ENCODE data around the gene HERC2.
"Not testable (repeated sequence)": the region's sequence is repeated elsewhere in the genome, so short reads cannot be mapped to it uniquely, and the experiment has no call there.

DNA sequence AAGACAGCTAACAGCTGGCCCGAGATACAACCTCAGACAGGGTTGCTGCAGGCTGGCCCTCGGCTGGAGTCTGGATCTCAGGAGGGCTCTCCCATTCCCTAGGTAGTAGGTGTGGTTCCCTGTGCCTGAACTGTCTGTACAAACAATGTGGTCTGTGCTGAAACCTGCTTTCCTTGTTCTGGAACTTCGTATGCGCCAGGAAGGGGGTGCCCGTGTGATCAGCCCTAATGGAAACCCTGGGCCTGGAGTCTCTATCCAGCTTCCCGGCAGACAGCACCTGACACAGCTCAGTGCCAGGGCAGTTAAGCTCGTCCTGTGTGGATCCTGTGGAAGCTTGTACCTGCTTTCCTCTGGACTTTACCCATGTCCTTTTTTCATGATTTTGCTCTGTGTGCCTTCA, 99.4 kb downstream of the HERC2 start:
- TF ChIP-seq RFX5 (IDR thresholded peaks at IDR 0.05; ENCODE audit: low read depth, low read length); SIN3A (IDR thresholded peaks at IDR 0.05; ENCODE audit: borderline replicate concordance in 2 of 2, control insufficient read depth in 1 of 2, low read depth in 2 of 2, low read length in 2 of 2); CTCF (IDR thresholded peaks at IDR 0.05 in 2 of 3, conservative IDR thresholded peaks at IDR 0.05 in 1 of 3; ENCODE audit: insufficient read depth in 2 of 3, low read depth in 1 of 3, low read length in 3 of 3); ZKSCAN1 (IDR thresholded peaks at IDR 0.05; ENCODE audit: low read depth, low read length); SP1 (CRISPR knock-in tag; IDR thresholded peaks at IDR 0.05); MAFK (IDR thresholded peaks at IDR 0.05; ENCODE audit: low read length); TOE1 (IDR thresholded peaks at IDR 0.05; ENCODE audit: borderline replicate concordance); TOE1 (CRISPR knock-in tag; IDR thresholded peaks at IDR 0.05; ENCODE audit: borderline replicate concordance, low read depth); TAF1 (IDR thresholded peaks at IDR 0.05; ENCODE audit: control insufficient read depth, extremely low read depth, insufficient read depth, low read length, severe bottlenecking); KAT8 (IDR thresholded peaks at IDR 0.05; ENCODE audit: low read depth); POLR2A (conservative IDR thresholded peaks at IDR 0.05); EZH2 (IDR thresholded peaks at IDR 0.05; ENCODE audit: borderline replicate concordance, low read depth, low read length); ZFP30 (CRISPR knock-in tag; IDR thresholded peaks at IDR 0.05; ENCODE audit: borderline replicate concordance); PYGO2 (tag; IDR thresholded peaks at IDR 0.05): not testable (repeated sequence)
- TF ChIP-seq, protein P1, sequence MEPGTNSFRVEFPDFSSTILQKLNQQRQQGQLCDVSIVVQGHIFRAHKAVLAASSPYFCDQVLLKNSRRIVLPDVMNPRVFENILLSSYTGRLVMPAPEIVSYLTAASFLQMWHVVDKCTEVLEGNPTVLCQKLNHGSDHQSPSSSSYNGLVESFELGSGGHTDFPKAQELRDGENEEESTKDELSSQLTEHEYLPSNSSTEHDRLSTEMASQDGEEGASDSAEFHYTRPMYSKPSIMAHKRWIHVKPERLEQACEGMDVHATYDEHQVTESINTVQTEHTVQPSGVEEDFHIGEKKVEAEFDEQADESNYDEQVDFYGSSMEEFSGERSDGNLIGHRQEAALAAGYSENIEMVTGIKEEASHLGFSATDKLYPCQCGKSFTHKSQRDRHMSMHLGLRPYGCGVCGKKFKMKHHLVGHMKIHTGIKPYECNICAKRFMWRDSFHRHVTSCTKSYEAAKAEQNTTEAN (CRISPR knock-in tag; IDR thresholded peaks at IDR 0.05) = not testable (repeated sequence)
